ENCODE measurements around the gene ZNF366. TPM values are rescaled to one million over a fixed set of nuclear protein-coding genes. Genes with fewer than 3 reads are reported as not detected.

The ZNF366 gene
- total and polyA plus RNA-seq, 9 donors, result 0.83 to 3.5 (median 1.6) TPM

DNA sequence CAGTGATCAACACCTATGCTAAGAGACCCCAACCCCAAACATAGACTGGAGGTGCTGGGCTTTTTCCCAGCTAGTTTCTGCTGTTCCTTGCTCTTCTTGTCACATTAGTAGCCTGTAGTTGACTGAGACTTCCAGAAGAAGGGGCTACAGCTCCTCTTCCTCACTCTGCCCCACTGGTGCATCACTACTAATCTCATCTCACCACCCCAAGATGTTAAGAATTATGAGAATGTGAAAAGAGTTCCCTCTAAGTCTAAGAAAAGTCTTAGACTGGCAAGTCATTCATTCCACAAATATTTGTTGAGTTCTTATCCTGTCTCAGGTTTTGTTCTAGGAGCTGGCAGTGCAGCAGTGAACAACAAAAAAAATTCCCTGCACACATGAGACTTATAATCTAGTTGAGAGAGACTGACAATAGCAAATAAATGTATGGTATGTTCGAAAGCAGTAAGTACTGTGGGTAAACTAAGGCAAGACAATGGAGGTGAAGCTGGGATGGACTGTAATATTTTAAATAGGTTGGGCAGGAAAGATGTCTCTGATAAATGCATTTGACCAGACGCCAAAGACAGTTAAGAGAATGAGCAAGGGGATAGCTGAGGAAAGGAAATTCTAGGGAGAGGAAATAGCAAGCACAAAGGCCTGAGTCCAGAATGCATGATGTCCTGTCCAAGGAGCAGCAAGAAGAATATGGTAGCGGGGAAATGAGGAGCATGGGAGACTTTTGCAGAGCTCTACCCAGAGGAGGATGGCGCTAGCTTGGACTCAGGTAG is 94.7 kb downstream of the ZNF366 start:
- Histone ChIP-seq H3K27ac (no peak overlapping the region), H3K27me3 (no peaks in the 10 kb centered on the region), H3K36me3 (no peaks in the 10 kb centered on the region), H3K4me3 (no peak overlapping the region), H3K4me1 (ENCODE audit: insufficient read depth) (no peaks in the 10 kb centered on the region), H3K9me3 (no peaks in the 10 kb centered on the region)
- TF ChIP-seq EP300 (IDR thresholded peaks at IDR 0.05) (no peak), CTCF (IDR thresholded peaks at IDR 0.05) (no peak), POLR2A (IDR thresholded peaks at IDR 0.05) (no peak)
- intact Hi-C loops (cut with DNase I), result no loop called here
- WGBS, 3 donors, result 70 to 82% (median 81%) methylated on average over 4 of the region's 4 CpGs
- DNase-seq, result no peak

GRCh38 chr5:72410688-72411295 is 96.4 kb downstream of the ZNF366 start:
- no peak overlapping the region for H3K4me3 ChIP-seq
- no peaks in the 10 kb centered on the region for H3K4me1 ChIP-seq (ENCODE audit: insufficient read depth)
- intact Hi-C loops (cut with DNase I), result no loop called here
- DNase-seq, result no peak
- H3K9me3 ChIP-seq, result no peaks in the 10 kb centered on the region
- H3K27me3 ChIP-seq, result no peaks in the 10 kb centered on the region
- no peak overlapping the region for H3K27ac ChIP-seq
- 73 to 84% (median 76%) methylated on average over 4 of the region's 4 CpGs for WGBS, 3 donors
- H3K36me3 ChIP-seq, result no peaks in the 10 kb centered on the region
- no peak for TF ChIP-seq POLR2A (IDR thresholded peaks at IDR 0.05)
- TF ChIP-seq CTCF (IDR thresholded peaks at IDR 0.05), result no peak
- TF ChIP-seq EP300 (IDR thresholded peaks at IDR 0.05), result no peak

DNA sequence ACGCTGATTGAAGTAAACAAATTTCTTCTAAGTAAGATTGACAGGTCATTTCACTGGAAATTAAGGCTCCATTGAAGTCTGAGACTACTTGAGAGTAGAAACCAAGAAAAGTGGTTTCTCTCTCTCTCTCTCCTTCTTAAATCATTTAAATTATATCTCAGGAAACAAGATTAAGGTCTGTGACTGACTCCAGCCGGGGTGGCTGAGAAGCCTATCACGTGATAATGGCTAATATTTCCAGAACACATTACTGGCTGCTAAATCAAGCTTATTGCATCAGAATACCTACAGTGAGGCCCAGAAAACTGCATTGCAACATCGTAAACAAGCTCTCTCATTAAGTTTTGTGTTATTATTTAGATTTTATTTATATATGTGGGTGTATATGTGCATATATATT is 98.6 kb downstream of the ZNF366 start:
- H3K27me3 ChIP-seq, result no peaks in the 10 kb centered on the region
- H3K4me3 ChIP-seq, result no peak overlapping the region
- H3K4me1 ChIP-seq (ENCODE audit: insufficient read depth), result no peaks in the 10 kb centered on the region
- H3K9me3 ChIP-seq, result no peaks in the 10 kb centered on the region
- intact Hi-C loops (cut with DNase I), result no loop called here
- TF ChIP-seq CTCF (IDR thresholded peaks at IDR 0.05) (no peak), POLR2A (IDR thresholded peaks at IDR 0.05) (no peak), EP300 (IDR thresholded peaks at IDR 0.05) (no peak)
- no peak for DNase-seq
- H3K36me3 ChIP-seq, result no peaks in the 10 kb centered on the region
- WGBS, 3 donors, result 60 to 68% (median 63%) methylated on average over 4 of the region's 4 CpGs
- no peak overlapping the region for H3K27ac ChIP-seq

- TF ChIP-seq EP300 (IDR thresholded peaks at IDR 0.05) (no peak), CTCF (IDR thresholded peaks at IDR 0.05) (no peak), POLR2A (IDR thresholded peaks at IDR 0.05) (no peak)
These were observed 99.1 kb downstream of the ZNF366 start for GRCh38 chr5:72408127-72408526.

More at GRCh38 chr5:72408127-72408526, 99.1 kb downstream of the ZNF366 start:
- Histone ChIP-seq H3K4me3 (no peak overlapping the region), H3K36me3 (no peaks in the 10 kb centered on the region), H3K9me3 (no peaks in the 10 kb centered on the region), H3K4me1 (ENCODE audit: insufficient read depth) (peaks cover under 1% of the 10 kb centered on the region), H3K27ac (no peak overlapping the region), H3K27me3 (no peaks in the 10 kb centered on the region)
- no peak for DNase-seq
- 80 to 83% (median 82%) methylated on average over 5 of the region's 5 CpGs for WGBS, 3 donors
- intact Hi-C loops (cut with DNase I), result no loop called here

All from ovary (tissue), 9 donors.